Ectodermal cell (in vitro differentiated cells): ENCODE results near the gene METTL3.

ENCODE experiments used
- H3K27ac ChIP-seq: 2 replicates; pipeline ENCODE4 v1.7.0; 2013; ENCODE audit warnings: mild to moderate bottlenecking, low read depth, low read length; ENCODE audit not compliant: insufficient read depth, poor library complexity, severe bottlenecking
- H3K27me3 ChIP-seq: 2 replicates; pipeline ENCODE4 v1.7.0; 2013; ENCODE audit warnings: mild to moderate bottlenecking, low read length; ENCODE audit not compliant: insufficient read depth, control insufficient read depth, poor library complexity, severe bottlenecking
- H3K36me3 ChIP-seq: one replicate; pipeline ENCODE4 v1.7.0; 2013; ENCODE audit warnings: low read length; ENCODE audit not compliant: control insufficient read depth, insufficient read depth
- H3K4me1 ChIP-seq: one replicate; pipeline ENCODE4 v1.7.0; 2013; ENCODE audit warnings: low read length; ENCODE audit not compliant: control insufficient read depth, insufficient read depth
- H3K4me3 ChIP-seq: 2 replicates; pipeline ENCODE4 v1.7.0; 2013; ENCODE audit warnings: low read depth, low read length, control low read depth; ENCODE audit not compliant: insufficient read depth
- H3K9me3 ChIP-seq: 2 replicates; pipeline ENCODE4 v1.7.0; 2013; ENCODE audit warnings: mild to moderate bottlenecking, low read length, moderate library complexity; ENCODE audit not compliant: control insufficient read depth
- WGBS, 2 experiments: methylation state at CpG; one replicate each; pipeline ENCODE4 v1.1.7; 2013; ENCODE audit warnings: missing lambda C conversion rate in 2 of 2; 5-methylcytosine and 5-hydroxymethylcytosine counted together

METTL3 gene

DNA sequence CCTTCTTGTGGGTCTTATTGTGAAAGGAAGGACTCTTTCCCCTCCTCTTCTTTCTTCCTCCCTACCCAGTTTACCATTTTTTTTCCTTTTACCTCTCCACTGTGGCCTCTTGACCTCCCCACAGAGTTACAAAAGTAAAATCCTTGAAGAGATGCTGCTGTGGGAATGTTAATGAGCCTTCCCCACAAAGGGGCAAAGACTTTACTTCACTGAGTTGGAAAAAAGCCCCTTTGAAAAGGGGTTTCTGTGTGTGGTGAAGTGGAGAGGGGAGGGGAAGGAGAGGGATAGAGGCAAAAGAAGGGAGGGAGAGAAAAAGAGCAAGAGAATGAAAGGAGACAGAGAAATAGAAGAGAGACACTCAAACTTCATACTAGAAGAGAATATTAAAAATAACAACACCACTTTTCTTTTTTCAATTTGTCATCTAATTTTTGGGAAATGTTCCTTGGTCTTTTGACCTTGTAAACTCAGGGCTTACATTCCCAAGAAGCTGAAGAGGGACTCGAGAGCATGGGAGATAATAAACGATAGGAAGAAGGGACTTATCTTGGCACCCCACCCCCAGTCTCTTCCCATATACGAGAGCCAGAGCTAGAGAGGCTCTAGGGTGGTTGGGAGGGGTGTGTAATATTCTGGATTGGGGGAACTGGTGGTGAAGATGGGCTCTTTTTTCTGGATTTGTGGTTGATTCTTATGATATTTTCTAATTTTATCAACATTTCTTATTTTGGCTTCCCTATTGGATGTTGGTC is 28.2 kb upstream of the METTL3 start:
- H3K9me3 ChIP-seq = no peaks in the 10 kb centered on the region
- H3K27me3 ChIP-seq = no peaks in the 10 kb centered on the region
- H3K27ac ChIP-seq = peak overlapping the region; percentile 74
- H3K4me3 ChIP-seq = no peak overlapping the region
- H3K36me3 ChIP-seq = no peaks in the 10 kb centered on the region
- WGBS, 2 experiments = 0 to 3% methylated on average over 3 of the region's 3 CpGs
- peaks cover 43% of the 10 kb centered on the region for H3K4me1 ChIP-seq

- H3K27me3 ChIP-seq = no peaks in the 10 kb centered on the region
Measured at GRCh38 chr14:21537090-21537424, 25.9 kb upstream of the METTL3 start.

GRCh38 chr14:21536418-21537089 is 25.4 kb upstream of the METTL3 start:
- Histone ChIP-seq H3K4me1 (peaks cover 38% of the 10 kb centered on the region), H3K9me3 (no peaks in the 10 kb centered on the region), H3K27ac (peak overlapping the region; percentile 99), H3K4me3 (peak overlapping the region; percentile 78), H3K36me3 (no peaks in the 10 kb centered on the region), H3K27me3 (no peaks in the 10 kb centered on the region)
- WGBS, 2 experiments = 0% methylated on average over 25 of the region's 25 CpGs

More at GRCh38 chr14:21537090-21537424, 25.9 kb upstream of the METTL3 start:
- Histone ChIP-seq H3K36me3 (no peaks in the 10 kb centered on the region), H3K4me3 (peak overlapping the region; percentile 78), H3K27ac (peak overlapping the region; percentile 99), H3K9me3 (no peaks in the 10 kb centered on the region), H3K4me1 (peaks cover 43% of the 10 kb centered on the region)
- WGBS, 2 experiments = 0% methylated on average over 3 of the region's 3 CpGs

GRCh38 chr14:21535545-21536417 is 24.6 kb upstream of the METTL3 start:
- 1 to 2% methylated on average over 5 to 6 of the region's 6 CpGs for WGBS, 2 experiments

GRCh38 chr14:21534576-21534975 is 23.4 kb upstream of the METTL3 start:
- H3K9me3 ChIP-seq = no peaks in the 10 kb centered on the region
- peak overlapping the region; percentile 78 for H3K4me3 ChIP-seq
- H3K27ac ChIP-seq = peak overlapping the region; percentile 80
- H3K27me3 ChIP-seq = no peaks in the 10 kb centered on the region
- 0 to 2% methylated on average over 4 of the region's 4 CpGs for WGBS, 2 experiments
- peaks cover 38% of the 10 kb centered on the region for H3K4me1 ChIP-seq
- no peaks in the 10 kb centered on the region for H3K36me3 ChIP-seq

More at GRCh38 chr14:21535545-21536417, 24.6 kb upstream of the METTL3 start:
- peaks cover 41% of the 10 kb centered on the region for H3K4me1 ChIP-seq
- H3K27me3 ChIP-seq = no peaks in the 10 kb centered on the region
- no peaks in the 10 kb centered on the region for H3K36me3 ChIP-seq
- H3K4me3 ChIP-seq = peak overlapping the region; percentile 78
- H3K9me3 ChIP-seq = no peaks in the 10 kb centered on the region
- peak overlapping the region; percentile 99 for H3K27ac ChIP-seq

- no peaks in the 10 kb centered on the region for H3K27me3 ChIP-seq
- H3K36me3 ChIP-seq = no peaks in the 10 kb centered on the region
- no peaks in the 10 kb centered on the region for H3K9me3 ChIP-seq
- H3K4me1 ChIP-seq = peaks cover 35% of the 10 kb centered on the region
- H3K27ac ChIP-seq = no peak overlapping the region
- H3K4me3 ChIP-seq = no peak overlapping the region
Measured at GRCh38 chr14:21533294-21533693, 22.2 kb upstream of the METTL3 start.

DNA sequence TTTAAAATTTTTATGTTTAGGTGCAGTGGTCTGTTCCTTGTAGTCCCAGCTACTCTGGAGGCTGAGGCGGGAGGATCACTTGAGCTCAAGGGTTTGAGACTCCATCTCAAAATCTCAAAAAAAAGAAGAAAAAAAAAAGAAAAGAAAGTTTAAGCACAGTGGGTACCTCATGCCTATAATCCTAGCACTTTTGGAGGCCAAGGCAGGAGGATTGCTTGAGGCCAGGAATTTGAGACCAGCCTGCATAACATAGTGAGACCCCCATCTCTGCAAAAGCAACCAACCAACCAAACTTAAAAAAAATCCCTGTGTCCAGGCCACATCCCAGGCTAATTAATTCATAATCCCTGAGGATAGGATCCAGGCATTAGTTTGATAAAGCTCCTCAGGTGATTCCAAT is 18.4 kb upstream of the METTL3 start:
- peaks cover 9% of the 10 kb centered on the region for H3K36me3 ChIP-seq
- H3K27me3 ChIP-seq = no peaks in the 10 kb centered on the region
- WGBS, 2 experiments = 91 to 95% methylated on average over 1 of the region's 1 CpG
- H3K27ac ChIP-seq = no peak overlapping the region
- H3K9me3 ChIP-seq = no peaks in the 10 kb centered on the region
- no peak overlapping the region for H3K4me3 ChIP-seq
- peaks cover 49% of the 10 kb centered on the region for H3K4me1 ChIP-seq

DNA sequence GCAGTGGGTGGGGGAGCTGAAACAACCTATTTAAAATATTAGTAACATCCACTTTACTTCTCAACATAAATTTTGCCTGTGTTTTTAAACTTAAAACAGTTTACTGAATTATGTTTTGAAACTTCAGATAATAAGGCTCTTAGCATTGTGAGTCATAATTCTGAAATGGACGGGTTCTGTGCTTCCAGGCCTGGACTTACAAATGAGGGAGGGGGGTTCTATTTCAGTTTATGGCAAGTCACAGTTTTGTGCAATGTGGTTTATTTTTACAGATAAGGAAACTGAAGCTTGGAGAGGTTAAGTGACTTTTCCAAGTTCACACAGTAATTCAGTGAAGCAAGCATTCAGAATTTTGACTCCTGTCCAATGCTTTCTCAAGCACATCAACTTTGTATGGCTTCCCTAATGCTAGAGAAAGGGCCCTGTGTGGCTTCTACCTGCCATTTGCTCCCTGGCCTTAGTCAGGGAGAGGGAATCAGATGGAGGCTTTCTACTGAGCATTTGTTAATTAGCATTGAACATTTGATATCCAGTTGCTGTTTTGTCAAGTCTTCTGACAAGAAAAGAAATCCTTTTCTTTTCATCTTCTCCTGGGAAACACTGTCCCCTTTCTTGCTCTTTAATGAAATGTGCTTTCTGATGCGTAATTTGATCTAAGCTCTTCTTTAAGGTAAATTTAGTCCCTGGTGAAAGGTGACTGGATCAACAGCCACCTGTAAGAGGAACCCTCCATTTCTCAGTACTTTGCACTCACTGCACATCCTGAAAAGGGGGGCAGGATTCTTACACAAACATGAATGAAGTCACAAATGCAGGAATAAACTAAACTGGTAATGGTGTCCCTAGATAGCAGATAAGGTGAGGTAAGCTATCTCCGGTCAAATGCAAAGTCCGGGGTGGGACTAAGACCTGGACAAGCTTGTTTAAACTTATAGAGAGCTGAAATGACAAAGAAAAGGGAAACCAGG is 17.5 kb upstream of the METTL3 start:
- no peak overlapping the region for H3K4me3 ChIP-seq
- peaks cover 53% of the 10 kb centered on the region for H3K4me1 ChIP-seq
- H3K36me3 ChIP-seq = peaks cover 17% of the 10 kb centered on the region
- WGBS, 2 experiments = 88% methylated on average over 4 of the region's 4 CpGs
- no peaks in the 10 kb centered on the region for H3K9me3 ChIP-seq
- no peaks in the 10 kb centered on the region for H3K27me3 ChIP-seq
- peak overlapping the region; percentile 65 for H3K27ac ChIP-seq

GRCh38 chr14:21527318-21527679 is 16.2 kb upstream of the METTL3 start:
- 25 to 33% methylated on average over 1 of the region's 1 CpG for WGBS, 2 experiments
- Histone ChIP-seq H3K36me3 (peaks cover 30% of the 10 kb centered on the region), H3K4me3 (peak overlapping the region; percentile 84), H3K4me1 (peaks cover 58% of the 10 kb centered on the region), H3K27ac (peak overlapping the region; percentile 97), H3K27me3 (no peaks in the 10 kb centered on the region), H3K9me3 (no peaks in the 10 kb centered on the region)
